Testis (tissue), 3 donors: ENCODE results near the gene ADGRG7. TPM values are rescaled to one million over a fixed set of nuclear protein-coding genes. Genes with fewer than 3 reads are reported as not detected.

Source experiments
- DNase-seq: peaks from one replicate; pipeline ENCODE4 v3.0.0-alpha.2; 2019
- H3K27ac ChIP-seq, 2 donors: fragments of 200-600 bp; sonication (generic); one replicate each; pipeline ENCODE4 v1.5.1; 2019
- H3K27me3 ChIP-seq: fragments of 200-600 bp; sonication (generic); one replicate; pipeline ENCODE4 v1.5.1; 2019
- H3K36me3 ChIP-seq: fragments of 200-600 bp; sonication (generic); one replicate; pipeline ENCODE4 v1.5.1; 2017; ENCODE audit warnings: low read depth; ENCODE audit errors: missing control alignments
- H3K4me1 ChIP-seq: fragments of 200-600 bp; sonication (generic); one replicate; pipeline ENCODE4 v1.5.1; 2019
- H3K4me3 ChIP-seq, 2 donors: fragments of 200-600 bp; sonication (generic); one replicate each; pipeline ENCODE4 v1.5.1; 2017 to 2019
- H3K9me3 ChIP-seq: fragments of 200-600 bp; sonication (generic); one replicate; pipeline ENCODE4 v1.5.1; 2017
- CTCF ChIP-seq, 3 experiments: fragments of 450-650 bp in 2 of 3; fragments of 200-600 bp in 1 of 3; sonication (generic) in 1 of 3; IDR thresholded peaks; one replicate each; pipeline ENCODE4 v1.5.1; 2016 to 2019; ENCODE audit warnings: antibody characterized with exemption in 3 of 3, mild to moderate bottlenecking in 2 of 3, moderate library complexity in 1 of 3
- POLR2A ChIP-seq: fragments of 450-650 bp; IDR thresholded peaks from one replicate; pipeline ENCODE4 v1.6.1; 2017; ENCODE audit warnings: antibody characterized with exemption, mild to moderate bottlenecking, moderate library complexity
- WGBS, 2 donors: methylation state at CpG; one replicate each; pipeline ENCODE4 v1.1.5; 2018; 5-methylcytosine and 5-hydroxymethylcytosine counted together
- intact Hi-C: fragments of 100-400 bp; cut with DNase I; formaldehyde crosslinking; loops from one replicate; pipeline ENCODE4 v1.15.1; 2023; ENCODE audit warnings: low total_unique reads
- polyA plus RNA-seq: library from polyadenylated mRNA; stranded (reverse); fragments of 350-450 nt; fragmentation: Illumina TruSeq; extraction: RNeasy Lipid Tissue Mini Kit (QIAGEN cat#74804); gene quantifications from one replicate; pipeline ENCODE4 v1.2.3, GENCODE V29; 2014; ENCODE audit warnings: low read depth, low replicate concordance; ENCODE audit not compliant: insufficient read depth
- total RNA-seq, 2 donors: library from RNA; depleted of rRNA; stranded (reverse); fragments of >200 nt; gene quantifications; one replicate each; pipeline ENCODE4 v1.2.3, GENCODE V29; 2016

ADGRG7 gene
- total and polyA plus RNA-seq, 3 donors from 2014 or later: 0.16 to 0.43 TPM; not detected in 1

- no peaks in the 10 kb centered on the region for H3K9me3 ChIP-seq
- TF ChIP-seq CTCF (IDR thresholded peaks at IDR 0.05) (no peak), POLR2A (no peak)
- DNase-seq: no peak
- no peaks in the 10 kb centered on the region for H3K36me3 ChIP-seq
- no peaks in the 10 kb centered on the region for H3K27me3 ChIP-seq
- H3K27ac ChIP-seq: no peak overlapping the region
- WGBS, 2 donors: 85 to 88% methylated on average over 4 of the region's 4 CpGs
- intact Hi-C loops: no loop called here
- no peak overlapping the region for H3K4me3 ChIP-seq
- no peaks in the 10 kb centered on the region for H3K4me1 ChIP-seq
Observed at GRCh38 chr3:100702082-100702979, 92.9 kb downstream of the ADGRG7 start.

- Histone ChIP-seq H3K27me3 (no peaks in the 10 kb centered on the region), H3K36me3 (no peaks in the 10 kb centered on the region), H3K4me1 (no peaks in the 10 kb centered on the region), H3K9me3 (no peaks in the 10 kb centered on the region), H3K27ac (no peak overlapping the region), H3K4me3 (no peak overlapping the region)
- intact Hi-C loops: no loop called here
- 72 to 76% methylated on average over 5 of the region's 5 CpGs for WGBS, 2 donors
- TF ChIP-seq POLR2A: no peak
- TF ChIP-seq CTCF (IDR thresholded peaks at IDR 0.05): no peak
- DNase-seq: no peak
Observed at GRCh38 chr3:100702980-100703345, 93.6 kb downstream of the ADGRG7 start.

GRCh38 chr3:100703865-100704264, 94.5 kb downstream of the ADGRG7 start:
- 69 to 72% methylated on average over 4 of the region's 4 CpGs for WGBS, 2 donors
- no peak for DNase-seq
- intact Hi-C loops: no loop called here
- no peaks in the 10 kb centered on the region for H3K4me1 ChIP-seq
- H3K27ac ChIP-seq: no peak overlapping the region
- no peaks in the 10 kb centered on the region for H3K36me3 ChIP-seq
- no peak for TF ChIP-seq CTCF (IDR thresholded peaks at IDR 0.05)
- no peak for TF ChIP-seq POLR2A
- no peaks in the 10 kb centered on the region for H3K27me3 ChIP-seq
- no peak overlapping the region for H3K4me3 ChIP-seq
- H3K9me3 ChIP-seq: no peaks in the 10 kb centered on the region

GRCh38 chr3:100706365-100706764, 97.0 kb downstream of the ADGRG7 start:
- H3K27ac ChIP-seq: no peak overlapping the region
- H3K36me3 ChIP-seq: no peaks in the 10 kb centered on the region
- no peaks in the 10 kb centered on the region for H3K9me3 ChIP-seq
- no peak overlapping the region for H3K4me3 ChIP-seq
- H3K27me3 ChIP-seq: no peaks in the 10 kb centered on the region
- H3K4me1 ChIP-seq: peaks cover under 1% of the 10 kb centered on the region
- WGBS, 2 donors: 73 to 78% methylated on average over 3 of the region's 3 CpGs
- DNase-seq: no peak
- intact Hi-C loops: no loop called here
- TF ChIP-seq POLR2A (no peak), CTCF (IDR thresholded peaks at IDR 0.05) (no peak)

- peak overlapping the region; percentile 99 for H3K27ac ChIP-seq
- intact Hi-C loops: no loop called here
- peak overlapping the region; percentile 82 to 99 for H3K4me3 ChIP-seq
- no peak for DNase-seq
- no peaks in the 10 kb centered on the region for H3K9me3 ChIP-seq
- H3K27me3 ChIP-seq: no peaks in the 10 kb centered on the region
- WGBS, 2 donors: 64 to 84% methylated on average over 3 of the region's 3 CpGs
- H3K36me3 ChIP-seq: no peaks in the 10 kb centered on the region
- peaks cover 11% of the 10 kb centered on the region for H3K4me1 ChIP-seq
- no peak for TF ChIP-seq POLR2A
- no peak for TF ChIP-seq CTCF (IDR thresholded peaks at IDR 0.05)
Observed at GRCh38 chr3:100708644-100708988, 99.2 kb downstream of the ADGRG7 start.
